Mesendoderm (in vitro differentiated cells): ENCODE measurements around the gene KIF2A.

Source experiments
- DNase-seq: peaks from one replicate; pipeline ENCODE4 v3.0.0; 2013
- H2AK5ac ChIP-seq: 2 replicates; pipeline ENCODE4 v1.6.1; 2013; ENCODE audit warnings: low read length, inconsistent platforms
- H2BK120ac ChIP-seq: 2 replicates; pipeline ENCODE4 v1.6.1; 2013; ENCODE audit warnings: low read depth, mild to moderate bottlenecking, low read length, moderate library complexity, mixed read lengths
- H2BK15ac ChIP-seq: replicated peaks from 2 replicates; pipeline ENCODE4 v1.6.1; 2013; ENCODE audit warnings: low read depth, mild to moderate bottlenecking, moderate library complexity
- H2BK5ac ChIP-seq: 2 replicates; pipeline ENCODE4 v1.6.1; 2013; ENCODE audit warnings: low read length, inconsistent platforms
- H3K18ac ChIP-seq: 2 replicates; pipeline ENCODE4 v1.6.1; 2013; ENCODE audit warnings: mild to moderate bottlenecking, low read length, mixed read lengths
- H3K23ac ChIP-seq: one replicate; pipeline ENCODE4 v1.6.1; 2013; ENCODE audit warnings: low read length
- H3K27ac ChIP-seq: 2 replicates; pipeline ENCODE4 v1.5.1; 2013; ENCODE audit warnings: low read depth, mild to moderate bottlenecking, inconsistent platforms, low read length, moderate library complexity
- H3K27me3 ChIP-seq: 2 replicates; pipeline ENCODE4 v1.6.1; 2013; ENCODE audit warnings: low read length, control low read depth, mild to moderate bottlenecking, inconsistent platforms; ENCODE audit not compliant: insufficient read depth, poor library complexity
- H3K36me3 ChIP-seq: 2 replicates; pipeline ENCODE4 v1.6.1; 2013; ENCODE audit warnings: low read length, inconsistent platforms; ENCODE audit not compliant: control insufficient read depth, insufficient read depth
- H3K4ac ChIP-seq: one replicate; pipeline ENCODE4 v1.6.1; 2013; ENCODE audit warnings: low read depth, mild to moderate bottlenecking, low read length, moderate library complexity
- H3K4me1 ChIP-seq: 2 replicates; pipeline ENCODE4 v1.6.1; 2013; ENCODE audit warnings: low read depth, low read length, inconsistent platforms; ENCODE audit not compliant: control insufficient read depth
- H3K4me2 ChIP-seq: 2 replicates; pipeline ENCODE4 v1.6.1; 2013; ENCODE audit warnings: low read length
- H3K4me3 ChIP-seq: 2 replicates; pipeline ENCODE4 v1.5.1; 2013; ENCODE audit warnings: mild to moderate bottlenecking, low read length
- H3K56ac ChIP-seq: one replicate; pipeline ENCODE4 v1.6.1; 2013; ENCODE audit warnings: low read length
- H3K79me1 ChIP-seq: 2 replicates; pipeline ENCODE4 v1.6.1; 2013; ENCODE audit warnings: low read length, inconsistent platforms
- H3K79me2 ChIP-seq: 2 replicates; pipeline ENCODE4 v1.6.1; 2013; ENCODE audit warnings: mild to moderate bottlenecking, low read length; ENCODE audit not compliant: control insufficient read depth, insufficient read depth
- H3K9ac ChIP-seq: 2 replicates; pipeline ENCODE4 v1.6.1; 2013; ENCODE audit warnings: low read length, inconsistent platforms
- H4K5ac ChIP-seq: one replicate; pipeline ENCODE4 v1.6.1; 2013; ENCODE audit warnings: low read length
- H4K8ac ChIP-seq: one replicate; pipeline ENCODE4 v1.6.1; 2013; ENCODE audit warnings: low read depth, mild to moderate bottlenecking, control low read depth, low read length, moderate library complexity
- WGBS: extraction: QIAGEN DNeasy Blood & Tissue Kit; methylation state at CpG from one replicate; pipeline ENCODE4 v1.1.7; 2013; ENCODE audit warnings: low lambda C conversion rate, missing lambda C conversion rate; ENCODE audit not compliant: insufficient coverage; ENCODE audit errors: extremely low coverage; 5-methylcytosine and 5-hydroxymethylcytosine counted together

Gene KIF2A

GRCh38 chr5:62348723-62349481 lies 42.9 kb downstream of the KIF2A start:
- H3K4me2 ChIP-seq = no peak overlapping the region
- no peak overlapping the region for H2AK5ac ChIP-seq
- peaks cover 3% of the 10 kb centered on the region for H3K79me2 ChIP-seq
- no CpG with 5 or more reads among the region's 1 CpG for WGBS
- H4K8ac ChIP-seq = no peak overlapping the region
- no peak overlapping the region for H4K5ac ChIP-seq
- no peak overlapping the region for H3K4ac ChIP-seq
- H2BK5ac ChIP-seq = no peak overlapping the region
- H3K27ac ChIP-seq = no peak overlapping the region
- H3K36me3 ChIP-seq = no peaks in the 10 kb centered on the region
- H3K9ac ChIP-seq = no peak overlapping the region
- no peak overlapping the region for H3K23ac ChIP-seq
- H3K4me1 ChIP-seq = no peaks in the 10 kb centered on the region
- H3K79me1 ChIP-seq = no peaks in the 10 kb centered on the region
- H3K18ac ChIP-seq = no peak overlapping the region
- no peak overlapping the region for H2BK120ac ChIP-seq
- no peak for DNase-seq
- no peak overlapping the region for H3K4me3 ChIP-seq
- no peak overlapping the region for H3K56ac ChIP-seq
- no peak overlapping the region for H2BK15ac ChIP-seq
- H3K27me3 ChIP-seq = no peaks in the 10 kb centered on the region

DNA sequence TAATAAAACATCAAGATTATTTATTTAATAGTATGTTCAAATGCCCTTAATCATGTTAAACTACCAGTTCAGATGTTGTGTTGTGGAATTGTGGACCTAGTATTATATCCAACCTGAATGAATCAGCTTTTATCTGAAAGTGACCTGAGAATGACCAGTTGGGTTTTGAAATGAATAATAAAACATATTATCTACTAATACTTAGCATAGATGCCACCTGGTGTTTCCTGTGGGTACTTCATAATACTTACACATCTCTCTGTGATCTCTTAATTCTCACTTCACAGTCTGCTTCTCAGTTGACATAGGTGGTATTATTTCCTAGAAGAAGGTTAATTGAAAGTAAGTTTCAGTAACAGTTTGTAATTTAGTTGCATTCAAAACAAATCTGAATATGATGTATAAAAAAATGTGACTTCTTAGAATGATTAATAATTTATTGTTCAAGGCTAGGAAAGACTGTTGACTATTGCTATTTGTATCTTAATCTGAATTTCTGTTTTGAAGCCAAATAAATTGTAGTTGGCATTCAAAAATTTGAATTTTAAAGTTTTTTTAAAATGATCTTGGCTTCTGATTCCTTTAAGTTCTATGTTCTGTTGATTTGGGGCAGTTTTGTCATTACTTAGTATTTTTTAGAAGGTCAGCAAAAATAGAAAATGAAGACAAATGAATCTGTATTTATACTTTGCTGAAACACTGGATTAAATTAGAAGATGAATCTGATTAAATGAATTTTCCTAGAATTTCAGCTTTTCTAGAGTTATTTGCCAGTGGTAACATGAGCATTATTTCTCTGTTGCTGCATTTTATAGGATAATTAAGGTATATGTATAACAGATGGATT lies 48.2 kb downstream of the KIF2A start:
- Histone ChIP-seq H2BK5ac (no peak overlapping the region), H3K9ac (no peak overlapping the region), H3K36me3 (no peaks in the 10 kb centered on the region), H3K27ac (no peak overlapping the region), H3K18ac (no peak overlapping the region), H4K8ac (no peak overlapping the region), H3K4ac (no peak overlapping the region), H3K4me1 (no peaks in the 10 kb centered on the region), H3K79me1 (no peaks in the 10 kb centered on the region), H2BK15ac (no peak overlapping the region), H3K27me3 (no peaks in the 10 kb centered on the region), H3K23ac (no peak overlapping the region), H3K4me2 (no peak overlapping the region), H3K56ac (no peak overlapping the region), H4K5ac (no peak overlapping the region), H3K4me3 (no peak overlapping the region), H3K79me2 (no peaks in the 10 kb centered on the region), H2BK120ac (no peak overlapping the region), H2AK5ac (no peak overlapping the region)
- DNase-seq = peak; percentile 41

GRCh38 chr5:62362701-62363100 lies 56.7 kb downstream of the KIF2A start:
- Histone ChIP-seq H3K23ac (no peak overlapping the region), H3K4me2 (no peak overlapping the region), H3K79me2 (no peaks in the 10 kb centered on the region), H3K4ac (no peak overlapping the region), H3K18ac (no peak overlapping the region), H3K27me3 (no peaks in the 10 kb centered on the region), H4K5ac (no peak overlapping the region), H3K36me3 (no peaks in the 10 kb centered on the region), H3K9ac (no peak overlapping the region), H3K4me3 (no peak overlapping the region), H2BK15ac (no peak overlapping the region), H2BK5ac (no peak overlapping the region), H4K8ac (no peak overlapping the region), H3K56ac (no peak overlapping the region), H3K27ac (no peak overlapping the region), H2AK5ac (no peak overlapping the region), H3K4me1 (no peaks in the 10 kb centered on the region), H2BK120ac (no peak overlapping the region), H3K79me1 (no peaks in the 10 kb centered on the region)
- WGBS = no CpG with 5 or more reads among the region's 3 CpGs
- DNase-seq = no peak

GRCh38 chr5:62369039-62369438 lies 63.0 kb downstream of the KIF2A start:
- no peak overlapping the region for H3K4me3 ChIP-seq
- H3K4me1 ChIP-seq = no peaks in the 10 kb centered on the region
- H3K27ac ChIP-seq = no peak overlapping the region
- H3K79me1 ChIP-seq = no peaks in the 10 kb centered on the region
- no peak overlapping the region for H3K23ac ChIP-seq
- H3K27me3 ChIP-seq = no peaks in the 10 kb centered on the region
- no peak overlapping the region for H3K56ac ChIP-seq
- no peak overlapping the region for H4K8ac ChIP-seq
- no peak overlapping the region for H2AK5ac ChIP-seq
- no peak overlapping the region for H3K4ac ChIP-seq
- peaks cover 1% of the 10 kb centered on the region for H3K36me3 ChIP-seq
- H4K5ac ChIP-seq = no peak overlapping the region
- no peak overlapping the region for H2BK120ac ChIP-seq
- no peak overlapping the region for H3K18ac ChIP-seq
- H2BK5ac ChIP-seq = no peak overlapping the region
- H3K4me2 ChIP-seq = no peak overlapping the region
- no CpG with 5 or more reads among the region's 2 CpGs for WGBS
- H2BK15ac ChIP-seq = no peak overlapping the region
- no peaks in the 10 kb centered on the region for H3K79me2 ChIP-seq
- no peak overlapping the region for H3K9ac ChIP-seq
- no peak for DNase-seq

- H3K36me3 ChIP-seq = peaks cover 1% of the 10 kb centered on the region
- H2BK120ac ChIP-seq = no peak overlapping the region
- H3K4me3 ChIP-seq = no peak overlapping the region
- no peak overlapping the region for H3K18ac ChIP-seq
- H4K5ac ChIP-seq = no peak overlapping the region
- no peak overlapping the region for H3K23ac ChIP-seq
- no peak overlapping the region for H3K27ac ChIP-seq
- H3K79me1 ChIP-seq = no peaks in the 10 kb centered on the region
- DNase-seq = no peak
- no peak overlapping the region for H4K8ac ChIP-seq
- no peak overlapping the region for H3K56ac ChIP-seq
- no peak overlapping the region for H2BK15ac ChIP-seq
- H2AK5ac ChIP-seq = no peak overlapping the region
- H3K27me3 ChIP-seq = no peaks in the 10 kb centered on the region
- H3K4me2 ChIP-seq = no peak overlapping the region
- no peak overlapping the region for H3K9ac ChIP-seq
- no peak overlapping the region for H2BK5ac ChIP-seq
- H3K4ac ChIP-seq = no peak overlapping the region
- no peaks in the 10 kb centered on the region for H3K79me2 ChIP-seq
- H3K4me1 ChIP-seq = no peaks in the 10 kb centered on the region
Observed at GRCh38 chr5:62371409-62371808, 65.4 kb downstream of the KIF2A start.
